PC-3 (cell line): ENCODE results near the gene SIGLEC14.

Experiments
- CTCF ChIP-seq: fragments of 300-600 bp; sonication (generic); conservative IDR thresholded peaks from 2 replicates; pipeline ENCODE4 v1.5.1; 2017; ENCODE audit warnings: antibody characterized with exemption, low read depth, mild to moderate bottlenecking, low read length
- EZH2phosphoT487 ChIP-seq: fragments of 300-600 bp; sonication (generic); IDR thresholded peaks from 2 replicates; pipeline ENCODE4 v1.6.1; 2018; ENCODE audit warnings: mild to moderate bottlenecking, antibody characterized with exemption, low read length, borderline replicate concordance

- no peak for TF ChIP-seq EZH2phosphoT487
- TF ChIP-seq CTCF, result no peak
These were observed 19.0 kb downstream of the SIGLEC14 start for GRCh38 chr19:51627491-51628138.
